ENCODE data around the gene PTPRN2. TPM values are rescaled to one million over a fixed set of nuclear protein-coding genes. Genes with fewer than 3 reads are reported as not detected.

Gene PTPRN2
- total and polyA plus RNA-seq, 2 of the 8 experiments (the other 6 are each of a cell fraction or from before 2014, with no cell fraction given), result 2.6 to 4.5 TPM

- Histone ChIP-seq H2BK5ac (ENCODE audit: low read depth, low read length) (no peak overlapping the region), H3K36me3 (ENCODE audit: control insufficient read depth in 2 of 4, insufficient read depth in 4 of 4, low read length in 3 of 4) (no peaks in the 10 kb centered on the region), H2BK12ac (ENCODE audit: low read depth, low read length) (no peak overlapping the region; the same call in 1 of the 2 replicates), H3K27me3 (replicated peaks in 1 of 4; ENCODE audit: control insufficient read depth in 3 of 4, extremely low read depth in 1 of 4, insufficient read depth in 3 of 4, low read length in 3 of 4) (no peaks in the 10 kb centered on the region), H4K20me1 (replicated peaks in 1 of 2; ENCODE audit: control insufficient read depth in 1 of 2, insufficient read depth in 2 of 2, low read length in 2 of 2) (no peaks in the 10 kb centered on the region), H2AK5ac (ENCODE audit: low read depth, low read length) (no peak overlapping the region), H3K4ac (replicated peaks; ENCODE audit: insufficient read length, low read depth, low read length) (no peak overlapping the region), H3K18ac (ENCODE audit: extremely low read depth, low read length) (no peak overlapping the region; the same call in 1 of the 2 replicates), H3K79me1 (ENCODE audit: low read depth, low read length) (no peaks in the 10 kb centered on the region), H3K9me3 (ENCODE audit: insufficient read depth in 2 of 2, low read depth in 1 of 2, low read length in 1 of 2) (no peaks in the 10 kb centered on the region), H2BK120ac (replicated peaks; ENCODE audit: low read depth, low read length) (no peak overlapping the region), H3K4me1 (replicated peaks in 1 of 4; ENCODE audit: control insufficient read depth in 3 of 4, insufficient read depth in 4 of 4, low read length in 3 of 4) (peaks cover 0 to 5% (median 0%) of the 10 kb centered on the region in 4 experiments; a peak in 1 of 7 replicates), H2BK20ac (ENCODE audit: low read length) (no peak overlapping the region), H4K5ac (ENCODE audit: insufficient read length, low read depth, low read length) (no peak overlapping the region), H3K79me2 (ENCODE audit: control insufficient read depth in 1 of 2, insufficient read depth in 2 of 2, low read length in 2 of 2) (no peaks in the 10 kb centered on the region), H3K4me2 (ENCODE audit: insufficient read depth in 1 of 2, low read depth in 2 of 2, low read length in 2 of 2) (no peak overlapping the region), H2BK15ac (ENCODE audit: low read length) (no peak overlapping the region), H4K8ac (ENCODE audit: extremely low read depth, insufficient read depth, low read length) (no peak overlapping the region), H3K56ac (replicated peaks; ENCODE audit: insufficient read length, low read depth, low read length) (no peak overlapping the region), H3K14ac (ENCODE audit: insufficient read length) (no peak overlapping the region), H3K23ac (ENCODE audit: insufficient read length) (no peak overlapping the region), H3K9ac (replicated peaks in 1 of 4; ENCODE audit: extremely low read depth in 1 of 4, low read depth in 3 of 4, low read length in 3 of 4) (no peak overlapping the region), H4K91ac (replicated peaks; ENCODE audit: insufficient read length, low read length) (no peak overlapping the region), H2AFZ (ENCODE audit: low read length) (no peak overlapping the region), H3K23me2 (ENCODE audit: low read depth, low read length) (no peaks in the 10 kb centered on the region), H3K27ac (ENCODE audit: low read depth, low read length) (no peak overlapping the region), H3K4me3 (ENCODE audit: extremely low read depth in 1 of 4, insufficient read depth in 2 of 4, low read depth in 3 of 4, low read length in 4 of 4) (no peak overlapping the region)
- 74% methylated on average over 9 of the region's 12 CpGs; no CpG with 5 or more reads in 1 of the 2 experiments for WGBS, 2 experiments (ENCODE audit: extremely low coverage in 1 of 2, insufficient coverage in 1 of 2, insufficient read length in 1 of 2, insufficient replicate concordance in 2 of 2, low coverage in 1 of 2, low lambda C conversion rate in 2 of 2, missing lambda C conversion rate in 1 of 2)
- ChIA-PET POLR2A (ENCODE audit: partially characterized antibody) (no interaction called here), CTCF (ENCODE audit: partially characterized antibody) (interaction anchor here (1.2 kb wide), 1 partner anchor 17 kb away, joined by 3 read pairs; no protein-coding TSS in a partner anchor)
- DNase-seq (ENCODE audit: low read depth in 1 of 2, low spot score in 2 of 2) (no peak), FAIRE-seq (no peak)
- TF ChIP-seq CEBPB (IDR thresholded peaks at IDR 0.05; ENCODE audit: low read depth, low read length) (no peak), SP1 (IDR thresholded peaks at IDR 0.05; ENCODE audit: low read depth, low read length) (no peak), BRCA1 (IDR thresholded peaks at IDR 0.05; ENCODE audit: low read depth, low read length) (no peak), KDM5A (IDR thresholded peaks at IDR 0.05; ENCODE audit: low read length) (no peak), POLR2AphosphoS5 (IDR thresholded peaks at IDR 0.05; ENCODE audit: low read depth, low read length) (no peak), KDM1A (IDR thresholded peaks at IDR 0.05; ENCODE audit: borderline replicate concordance, low read length) (no peak), YY1 (IDR thresholded peaks at IDR 0.05; ENCODE audit: low read depth, low read length) (no peak), SIN3A (conservative IDR thresholded peaks at IDR 0.05 in 1 of 2, IDR thresholded peaks at IDR 0.05 in 1 of 2; ENCODE audit: low read depth in 1 of 2, low read length in 2 of 2) (no peak), TBP (IDR thresholded peaks at IDR 0.05; ENCODE audit: low read depth, low read length) (no peak), CHD1 (IDR thresholded peaks at IDR 0.05; ENCODE audit: low read depth, low read length) (no peak)
- TF ChIP-seq, protein P1, sequence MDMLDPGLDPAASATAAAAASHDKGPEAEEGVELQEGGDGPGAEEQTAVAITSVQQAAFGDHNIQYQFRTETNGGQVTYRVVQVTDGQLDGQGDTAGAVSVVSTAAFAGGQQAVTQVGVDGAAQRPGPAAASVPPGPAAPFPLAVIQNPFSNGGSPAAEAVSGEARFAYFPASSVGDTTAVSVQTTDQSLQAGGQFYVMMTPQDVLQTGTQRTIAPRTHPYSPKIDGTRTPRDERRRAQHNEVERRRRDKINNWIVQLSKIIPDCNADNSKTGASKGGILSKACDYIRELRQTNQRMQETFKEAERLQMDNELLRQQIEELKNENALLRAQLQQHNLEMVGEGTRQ (IDR thresholded peaks at IDR 0.05; ENCODE audit: low read length), result no peak
Observed at GRCh38 chr7:158449942-158450341, 137.7 kb downstream of the PTPRN2 start.

Data from H1 (cell line).